ELR (cell line): ENCODE measurements around the gene GSTM1.
"Not testable (repeated sequence)": the region's sequence is repeated elsewhere in the genome, so short reads cannot be mapped to it uniquely, and the experiment has no call there.

ENCODE experiments used
- DNase-seq: peaks from one replicate; pipeline ENCODE4 v3.0.0-alpha.2; 2015; ENCODE audit warnings: low read depth

Gene GSTM1

GRCh38 chr1:109659997-109660690 is 27.5 kb upstream of the GSTM1 start:
- no peak for DNase-seq

DNA sequence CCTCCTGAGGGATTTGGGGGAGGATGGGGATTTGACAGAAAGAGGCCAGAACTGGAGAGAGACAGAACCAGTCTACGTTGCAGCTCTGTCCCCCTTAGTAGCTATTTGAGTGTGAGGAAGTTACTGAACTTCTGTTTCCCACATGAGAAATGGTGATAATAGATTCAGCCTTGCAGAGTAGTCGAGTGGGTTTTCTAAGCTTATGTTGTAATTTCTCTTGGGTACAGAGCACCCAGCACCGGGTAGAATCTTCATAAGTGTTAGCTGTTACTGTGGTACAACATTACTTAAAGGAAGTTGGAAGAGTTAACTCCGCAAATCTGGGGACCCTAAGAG is 27.0 kb upstream of the GSTM1 start:
- not testable (repeated sequence) for DNase-seq

DNA sequence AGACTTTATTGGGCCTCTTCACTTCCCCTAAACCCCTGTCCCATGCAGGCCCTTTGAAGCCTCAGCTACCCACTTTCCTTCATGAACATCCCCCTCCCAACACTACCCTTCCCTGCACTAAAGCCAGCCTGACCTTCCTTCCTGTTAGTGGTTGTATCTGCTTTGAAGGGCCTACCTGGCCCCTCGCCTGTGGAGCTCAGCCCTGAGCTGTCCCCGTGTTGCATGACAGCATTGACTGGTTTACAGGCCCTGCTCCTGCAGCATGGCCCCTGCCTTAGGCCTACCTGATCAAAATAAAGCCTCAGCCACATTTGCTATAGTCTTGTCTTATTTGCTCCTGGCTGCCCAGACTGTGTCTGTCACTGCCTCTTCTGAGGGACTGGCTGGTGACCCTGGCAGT is 26.2 kb upstream of the GSTM1 start:
- no peak for DNase-seq

- DNase-seq, result no peak
These were observed 22.9 kb upstream of the GSTM1 start for GRCh38 chr1:109664671-109665070.

DNA sequence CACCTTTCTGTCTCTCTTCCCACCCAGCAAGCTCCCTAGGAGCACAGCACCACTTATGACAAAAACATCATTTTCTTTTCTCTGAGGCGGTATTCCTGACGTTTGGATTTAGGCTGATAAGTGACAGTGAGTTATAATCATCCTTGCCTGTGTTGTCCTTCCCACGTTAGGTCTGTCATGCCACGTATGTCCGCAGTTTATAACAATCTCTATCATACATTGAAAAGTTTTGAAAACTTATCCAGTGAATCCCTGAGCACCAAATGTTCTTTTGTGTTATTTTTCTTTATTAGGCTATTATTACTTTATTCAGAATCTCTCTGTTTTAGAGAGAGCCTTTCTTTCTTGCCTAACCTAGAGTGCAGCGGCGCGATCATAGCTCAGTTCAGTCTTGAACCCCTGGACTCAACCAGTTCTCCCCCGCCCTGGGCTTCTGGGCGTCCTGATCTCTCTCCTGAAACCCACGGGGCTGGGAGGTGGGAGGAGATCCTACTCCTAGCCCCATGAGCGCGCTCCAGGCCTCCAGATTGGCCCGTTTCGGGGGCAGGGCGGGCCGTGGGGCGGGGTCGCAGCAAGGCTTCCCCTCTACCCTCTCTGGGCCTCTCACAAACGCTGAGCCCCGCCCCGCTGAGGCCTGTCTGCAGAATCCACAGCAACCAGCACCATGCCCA is 20.0 kb upstream of the GSTM1 start, which contains the start of gene GSTM2:
TSS of gene GSTM2 (plus strand) at position 606 of the 671 bp plus-strand sequence. CDS start at position 665, 59 bp downstream.
- peak; percentile 90 for DNase-seq

GRCh38 chr1:109668123-109668775 is 19.4 kb upstream of the GSTM1 start:
- DNase-seq, result no peak

DNA sequence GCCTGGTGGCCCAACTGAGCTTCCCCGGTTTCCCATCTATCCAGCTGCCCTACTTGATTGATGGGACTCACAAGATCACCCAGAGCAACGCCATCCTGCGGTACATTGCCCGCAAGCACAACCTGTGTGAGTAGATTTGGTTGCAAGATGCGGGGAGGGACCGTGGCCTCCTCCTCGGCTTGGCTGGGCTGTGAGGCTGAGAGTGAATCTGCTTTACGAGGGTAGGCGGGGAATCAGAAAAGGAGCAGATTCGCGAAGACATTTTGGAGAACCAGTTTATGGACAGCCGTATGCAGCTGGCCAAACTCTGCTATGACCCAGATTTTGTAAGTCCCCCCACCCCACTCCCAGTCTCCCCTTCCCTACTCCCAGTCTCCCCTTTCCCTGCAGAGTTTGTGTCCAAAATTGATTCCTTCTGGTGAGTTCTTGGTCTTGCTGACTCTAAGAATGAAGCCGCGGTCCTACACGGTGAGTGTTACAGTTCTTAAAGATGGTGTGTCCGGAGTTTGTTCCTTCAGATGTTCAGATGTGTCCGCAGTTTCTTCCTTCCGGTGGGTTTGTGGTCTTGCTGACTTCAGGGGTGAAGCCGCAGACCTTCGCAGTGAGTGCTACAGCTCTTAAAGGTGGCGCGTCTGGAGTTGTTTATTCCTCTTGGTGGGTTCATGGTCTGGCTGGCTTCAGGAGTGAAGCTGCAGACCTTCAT is 18.2 kb upstream of the GSTM1 start:
- no peak for DNase-seq

- not testable (repeated sequence) for DNase-seq
These were observed 17.7 kb upstream of the GSTM1 start for GRCh38 chr1:109669949-109670302.

- DNase-seq, result no peak
These were observed 16.6 kb upstream of the GSTM1 start for GRCh38 chr1:109671067-109671466.

GRCh38 chr1:109673861-109674260 is 13.8 kb upstream of the GSTM1 start:
- DNase-seq, result not testable (repeated sequence)

- not testable (repeated sequence) for DNase-seq
These were observed 10.8 kb upstream of the GSTM1 start for GRCh38 chr1:109676683-109677381.

DNA sequence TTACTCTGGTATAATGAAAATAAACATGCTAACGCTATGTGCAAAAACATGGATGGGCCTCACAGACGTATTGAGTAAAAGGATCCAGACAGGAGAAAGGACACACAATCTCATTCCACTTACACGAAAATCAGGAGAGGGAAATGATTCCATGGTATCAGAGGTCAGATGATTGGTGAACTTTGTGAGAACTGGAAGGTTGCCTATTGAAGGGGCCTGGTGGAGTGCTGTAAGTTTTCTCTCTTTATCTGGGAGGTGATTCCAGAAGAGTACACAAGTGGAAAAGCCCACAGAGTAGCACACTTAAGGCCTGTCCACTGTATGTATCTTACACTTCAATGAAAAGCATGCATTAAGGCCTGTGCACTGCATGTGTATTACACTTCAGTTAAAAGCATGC is 10.2 kb upstream of the GSTM1 start:
- DNase-seq, result no peak

DNA sequence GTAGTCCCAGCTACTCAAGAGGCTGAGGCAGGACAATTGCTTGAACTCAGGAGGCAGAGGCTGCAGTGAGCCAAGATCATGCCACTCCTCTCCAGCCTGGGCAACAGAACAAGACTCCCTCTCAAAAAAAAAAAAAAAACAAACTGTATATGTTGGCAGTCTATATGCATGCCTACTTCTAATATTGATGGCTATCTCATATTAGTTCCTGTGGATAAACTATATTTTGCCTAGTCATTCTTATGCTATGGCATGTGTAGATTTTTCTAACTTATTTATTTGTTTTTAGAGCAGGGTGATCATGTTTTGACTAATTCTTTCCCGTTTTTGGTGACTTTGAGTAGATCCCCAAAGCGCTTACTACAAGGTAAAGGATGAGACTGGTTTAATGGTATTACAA is 9.0 kb upstream of the GSTM1 start:
- DNase-seq, result not testable (repeated sequence)

DNA sequence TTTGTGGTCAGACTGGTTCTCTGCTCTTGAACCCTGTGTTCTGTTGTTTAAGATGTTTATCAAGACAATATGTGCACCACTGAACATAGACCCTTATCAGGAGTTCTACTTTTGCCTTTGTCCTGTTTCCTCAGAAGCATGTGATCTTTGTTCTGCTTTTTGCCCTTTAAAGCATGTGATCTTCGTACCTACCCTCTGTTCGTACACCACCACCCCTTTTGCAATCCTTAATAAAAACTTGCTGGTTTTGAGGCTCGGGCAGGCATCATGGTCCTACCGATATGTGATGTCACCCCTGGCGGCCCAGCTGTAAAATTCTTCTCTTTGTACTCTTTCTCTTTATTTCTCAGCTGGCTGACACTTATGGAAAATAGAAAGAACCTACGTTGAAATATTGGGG is 2.8 kb upstream of the GSTM1 start:
- not testable (repeated sequence) for DNase-seq

DNA sequence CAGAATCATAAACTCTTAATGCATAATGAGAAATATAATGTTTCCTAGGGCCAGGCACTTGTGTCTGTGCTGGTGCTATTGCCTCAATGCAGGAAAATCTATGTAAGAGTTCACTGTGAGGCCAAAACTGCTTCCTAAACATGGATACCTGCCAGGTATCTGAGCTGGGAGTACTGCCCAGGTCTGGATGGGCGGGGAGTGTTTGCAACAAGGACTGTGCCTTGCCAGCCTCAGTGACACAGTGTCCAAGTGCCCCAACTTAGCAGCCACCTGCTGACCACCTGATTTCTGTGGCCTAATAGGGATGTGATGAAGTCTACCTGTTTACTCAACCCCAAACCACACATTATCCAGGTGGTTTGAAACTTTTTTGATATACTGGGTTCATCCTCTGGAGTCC is 2.2 kb upstream of the GSTM1 start:
- DNase-seq, result not testable (repeated sequence)

DNA sequence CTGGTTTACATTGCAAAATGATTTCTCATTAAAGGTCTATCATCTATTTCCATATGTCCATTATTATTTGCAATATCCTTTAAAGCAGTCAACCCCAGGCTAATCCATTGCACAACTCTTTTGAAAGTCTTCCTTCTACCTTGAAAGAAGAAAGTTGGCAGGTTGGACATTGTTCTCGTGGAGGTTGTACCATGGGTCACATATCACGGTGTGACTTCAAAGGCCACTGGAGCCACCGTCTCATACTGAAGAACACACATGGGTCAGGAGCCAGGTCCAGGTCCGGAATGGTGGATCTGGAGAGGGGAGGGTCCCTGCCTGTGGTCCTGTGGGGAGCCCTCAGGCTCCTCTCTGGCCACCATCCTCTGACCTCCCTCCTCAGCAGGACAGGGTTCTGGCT is 1.7 kb upstream of the GSTM1 start:
- DNase-seq, result not testable (repeated sequence)

- DNase-seq, result not testable (repeated sequence)
These were observed 508 bp upstream of the GSTM1 start for GRCh38 chr1:109687109-109687508.

GRCh38 chr1:109689844-109690405 is 2.3 kb downstream of the GSTM1 start:
- DNase-seq, result no peak

DNA sequence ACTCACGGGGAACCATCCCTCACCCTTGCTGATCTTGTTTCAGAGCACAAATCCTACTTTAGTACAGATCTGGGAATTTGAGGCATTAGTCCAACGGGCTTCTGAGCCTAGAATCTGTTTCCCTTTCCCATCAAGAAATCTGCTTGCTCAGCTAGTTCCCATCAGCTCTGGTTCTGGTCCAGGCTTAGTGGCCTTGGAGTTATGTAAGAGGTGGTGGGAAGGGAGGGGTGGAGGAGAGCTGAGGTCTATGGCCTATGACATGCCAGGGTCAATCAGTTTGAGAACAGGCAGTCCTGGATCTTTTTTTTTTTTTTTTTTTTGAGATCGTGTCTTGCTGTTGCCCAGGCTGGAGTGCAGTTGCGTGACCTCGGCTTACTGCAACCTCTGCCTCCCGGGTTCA is 4.1 kb downstream of the GSTM1 start:
- no peak for DNase-seq

DNA sequence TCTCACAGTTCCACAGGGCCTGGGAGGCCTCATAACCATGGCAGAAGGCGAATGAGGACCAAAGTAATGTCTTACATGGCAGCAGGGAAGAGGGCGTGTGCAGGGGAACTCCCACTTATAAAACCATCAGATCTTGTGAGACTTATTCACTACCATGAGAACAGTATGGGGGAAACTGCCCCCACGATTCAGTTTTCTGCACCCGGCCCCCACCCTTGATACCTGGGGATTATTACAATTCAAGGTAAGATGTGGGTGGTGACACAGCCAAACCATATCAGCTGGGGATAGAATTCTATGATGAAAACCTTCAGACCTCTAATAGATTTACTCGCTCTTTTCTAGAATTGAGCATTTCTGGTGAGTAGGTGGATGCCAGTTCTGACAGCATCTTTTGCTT is 6.8 kb downstream of the GSTM1 start:
- DNase-seq, result not testable (repeated sequence)

GRCh38 chr1:109695138-109695537 is 7.5 kb downstream of the GSTM1 start:
- DNase-seq, result not testable (repeated sequence)

GRCh38 chr1:109697066-109697465 is 9.4 kb downstream of the GSTM1 start:
- no peak for DNase-seq
